Stomach (tissue), 4 donors: ENCODE results near the gene ARL16.

ENCODE experiments used
- EP300 ChIP-seq: sonication (generic); formaldehyde crosslinking; IDR thresholded peaks from one replicate; pipeline ENCODE4 v1.6.1; 2017; ENCODE audit warnings: antibody characterized with exemption
- POLR2A ChIP-seq, 4 donors: fragments of 450-650 bp; IDR thresholded peaks; one replicate each; pipeline ENCODE4 v1.6.1; 2016; ENCODE audit warnings: antibody characterized with exemption in 4 of 4, control low read depth in 2 of 4, mild to moderate bottlenecking in 1 of 4, moderate library complexity in 1 of 4
- TF ChIP-seq, protein P1 (sequence below), 7 experiments: fragments of 450-650 bp in 4 of 7; fragments of 200-600 bp in 3 of 7; sonication (generic) in 3 of 7; IDR thresholded peaks; one replicate each; pipeline ENCODE4 v1.5.1; 2016 to 2019; ENCODE audit warnings: antibody characterized with exemption in 7 of 7, control low read depth in 2 of 7, mild to moderate bottlenecking in 1 of 7

- TF ChIP-seq, protein P1, sequence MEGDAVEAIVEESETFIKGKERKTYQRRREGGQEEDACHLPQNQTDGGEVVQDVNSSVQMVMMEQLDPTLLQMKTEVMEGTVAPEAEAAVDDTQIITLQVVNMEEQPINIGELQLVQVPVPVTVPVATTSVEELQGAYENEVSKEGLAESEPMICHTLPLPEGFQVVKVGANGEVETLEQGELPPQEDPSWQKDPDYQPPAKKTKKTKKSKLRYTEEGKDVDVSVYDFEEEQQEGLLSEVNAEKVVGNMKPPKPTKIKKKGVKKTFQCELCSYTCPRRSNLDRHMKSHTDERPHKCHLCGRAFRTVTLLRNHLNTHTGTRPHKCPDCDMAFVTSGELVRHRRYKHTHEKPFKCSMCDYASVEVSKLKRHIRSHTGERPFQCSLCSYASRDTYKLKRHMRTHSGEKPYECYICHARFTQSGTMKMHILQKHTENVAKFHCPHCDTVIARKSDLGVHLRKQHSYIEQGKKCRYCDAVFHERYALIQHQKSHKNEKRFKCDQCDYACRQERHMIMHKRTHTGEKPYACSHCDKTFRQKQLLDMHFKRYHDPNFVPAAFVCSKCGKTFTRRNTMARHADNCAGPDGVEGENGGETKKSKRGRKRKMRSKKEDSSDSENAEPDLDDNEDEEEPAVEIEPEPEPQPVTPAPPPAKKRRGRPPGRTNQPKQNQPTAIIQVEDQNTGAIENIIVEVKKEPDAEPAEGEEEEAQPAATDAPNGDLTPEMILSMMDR (IDR thresholded peaks at IDR 0.05) = no peak
- TF ChIP-seq POLR2A (IDR thresholded peaks at IDR 0.05) (no peak), EP300 (no peak)
Observed at GRCh38 chr17:81666092-81666341, 17.6 kb downstream of the ARL16 start.
